Measurements from ENCODE around the gene HNRNPDL.

HNRNPDL gene

DNA sequence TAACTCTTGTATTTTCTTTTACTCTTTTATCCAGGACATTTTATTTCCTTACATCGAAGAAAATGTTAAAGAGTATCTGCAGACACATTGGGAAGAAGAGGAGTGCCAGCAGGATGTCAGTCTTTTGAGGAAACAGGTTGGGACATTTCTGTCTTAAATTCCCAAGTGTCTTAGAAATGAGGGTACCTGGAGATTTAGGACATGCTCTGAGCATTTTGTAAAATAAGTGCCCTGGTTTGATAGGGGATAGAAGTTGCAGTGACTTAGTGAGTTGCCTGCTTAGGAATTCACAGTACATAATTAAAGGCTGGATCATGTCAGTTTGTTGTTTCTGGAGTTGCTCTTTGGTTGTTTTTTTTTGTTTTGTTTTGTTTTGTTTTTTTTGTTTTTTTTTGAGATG lies 17.6 kb upstream of the HNRNPDL start:
- TF ChIP-seq, protein P1, sequence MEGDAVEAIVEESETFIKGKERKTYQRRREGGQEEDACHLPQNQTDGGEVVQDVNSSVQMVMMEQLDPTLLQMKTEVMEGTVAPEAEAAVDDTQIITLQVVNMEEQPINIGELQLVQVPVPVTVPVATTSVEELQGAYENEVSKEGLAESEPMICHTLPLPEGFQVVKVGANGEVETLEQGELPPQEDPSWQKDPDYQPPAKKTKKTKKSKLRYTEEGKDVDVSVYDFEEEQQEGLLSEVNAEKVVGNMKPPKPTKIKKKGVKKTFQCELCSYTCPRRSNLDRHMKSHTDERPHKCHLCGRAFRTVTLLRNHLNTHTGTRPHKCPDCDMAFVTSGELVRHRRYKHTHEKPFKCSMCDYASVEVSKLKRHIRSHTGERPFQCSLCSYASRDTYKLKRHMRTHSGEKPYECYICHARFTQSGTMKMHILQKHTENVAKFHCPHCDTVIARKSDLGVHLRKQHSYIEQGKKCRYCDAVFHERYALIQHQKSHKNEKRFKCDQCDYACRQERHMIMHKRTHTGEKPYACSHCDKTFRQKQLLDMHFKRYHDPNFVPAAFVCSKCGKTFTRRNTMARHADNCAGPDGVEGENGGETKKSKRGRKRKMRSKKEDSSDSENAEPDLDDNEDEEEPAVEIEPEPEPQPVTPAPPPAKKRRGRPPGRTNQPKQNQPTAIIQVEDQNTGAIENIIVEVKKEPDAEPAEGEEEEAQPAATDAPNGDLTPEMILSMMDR (IDR thresholded peaks at IDR 0.05; ENCODE audit: insufficient read depth, missing control alignments), result no peak
- DNase-seq (ENCODE audit: insufficient read length, low spot score), result no peak
- FAIRE-seq, result no peak

DNA sequence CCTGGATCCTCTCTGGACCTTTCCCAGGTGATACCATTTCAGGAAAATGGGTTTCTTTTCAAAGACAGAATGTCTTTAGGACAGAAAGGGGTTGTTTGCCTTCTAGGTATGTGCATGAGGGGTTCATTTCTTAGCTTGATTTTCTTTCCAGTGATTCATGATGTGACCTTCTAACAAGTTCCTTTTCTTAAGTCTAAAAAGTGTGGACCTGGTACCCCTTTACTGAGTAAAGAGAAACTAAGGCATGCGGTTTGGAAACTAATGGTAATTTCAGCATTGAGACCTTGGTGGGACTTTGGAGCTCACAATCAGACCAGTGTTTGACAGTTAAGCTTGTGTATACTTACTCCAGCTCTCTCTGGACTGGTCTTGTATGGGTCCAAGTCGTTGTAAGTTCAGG lies 8.8 kb upstream of the HNRNPDL start:
- no peak for FAIRE-seq
- no peak for DNase-seq (ENCODE audit: insufficient read length, low spot score)
- TF ChIP-seq, protein P1 (IDR thresholded peaks at IDR 0.05; ENCODE audit: insufficient read depth, missing control alignments), result no peak

DNA sequence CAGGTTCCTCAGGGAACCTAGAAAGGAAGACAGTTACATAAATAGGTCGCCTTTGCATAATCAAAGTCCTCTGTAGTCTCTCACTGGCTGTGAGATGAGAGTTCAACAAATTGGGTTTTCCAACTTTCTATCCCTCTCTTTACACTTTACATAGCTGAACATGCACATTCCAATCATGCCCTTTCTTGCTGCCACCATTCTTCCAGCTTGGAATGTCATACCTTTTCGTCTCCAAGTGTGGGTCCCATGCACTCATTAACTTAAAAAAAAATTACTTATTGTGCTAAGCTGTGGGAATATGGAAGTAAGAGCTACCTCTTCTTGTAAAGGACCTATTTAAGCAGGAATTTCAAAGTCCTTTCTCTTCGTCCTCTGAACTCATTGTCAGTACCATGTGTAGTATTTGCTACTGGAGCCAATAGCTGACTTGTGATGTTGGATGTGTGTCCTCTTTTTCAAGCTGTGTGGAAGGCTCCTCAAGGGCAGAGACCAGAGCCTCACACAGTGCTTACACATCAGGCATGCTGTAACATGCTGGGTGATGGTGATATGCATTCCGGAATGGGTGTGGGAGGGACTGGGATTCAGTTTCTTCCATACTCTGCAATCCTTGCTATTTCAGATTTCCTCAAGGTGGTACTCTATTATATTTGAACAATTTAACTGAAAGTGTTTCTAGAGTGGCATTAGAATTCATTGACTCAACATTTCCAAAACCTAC lies 7.2 kb upstream of the HNRNPDL start:
- FAIRE-seq (no peak), DNase-seq (ENCODE audit: insufficient read length, low spot score) (no peak)
- TF ChIP-seq, protein P1 (IDR thresholded peaks at IDR 0.05; ENCODE audit: insufficient read depth, missing control alignments), result no peak

DNA sequence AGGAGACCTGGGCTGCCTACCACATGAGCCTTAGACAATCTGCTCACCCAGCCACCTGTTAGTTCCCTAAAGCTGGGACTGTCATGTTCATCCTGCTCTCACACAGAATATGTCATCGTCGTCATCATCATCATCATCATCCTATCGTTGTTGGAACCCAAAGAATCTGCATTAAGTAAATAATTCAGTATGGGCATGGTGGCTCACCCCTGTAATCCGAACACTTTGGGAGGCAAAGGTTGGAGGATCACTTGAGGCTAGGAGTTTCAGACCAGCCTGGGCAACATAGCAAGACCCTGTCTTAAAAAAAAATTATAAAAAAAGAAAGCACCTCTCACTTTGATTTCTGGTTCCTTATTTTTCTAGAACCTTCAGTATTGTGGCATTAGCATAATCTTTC lies 6.5 kb upstream of the HNRNPDL start:
- FAIRE-seq (no peak), DNase-seq (ENCODE audit: insufficient read length, low spot score) (no peak)
- TF ChIP-seq, protein P1 (IDR thresholded peaks at IDR 0.05; ENCODE audit: insufficient read depth, missing control alignments), result no peak

DNA sequence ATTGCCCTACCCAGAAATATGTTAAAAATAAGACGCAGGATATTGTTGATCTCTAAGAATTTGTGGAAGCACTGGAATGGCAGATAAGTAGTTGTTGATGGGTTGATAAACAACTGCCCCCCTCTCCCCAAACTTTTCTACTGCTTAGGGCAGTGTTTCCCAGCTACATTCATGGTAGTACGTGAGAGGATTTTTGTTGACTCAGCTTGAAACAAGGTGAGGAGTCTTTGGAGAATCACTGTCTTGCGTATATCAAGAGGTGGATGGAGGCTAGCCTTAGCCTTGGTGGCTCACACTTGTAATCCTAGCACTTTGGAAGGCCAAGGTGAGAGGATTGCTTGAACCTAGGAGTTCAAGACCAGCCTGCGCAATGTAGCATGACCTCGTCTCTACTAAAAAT lies 5.9 kb upstream of the HNRNPDL start:
- TF ChIP-seq, protein P1 (IDR thresholded peaks at IDR 0.05; ENCODE audit: insufficient read depth, missing control alignments), result no peak
- FAIRE-seq (no peak), DNase-seq (ENCODE audit: insufficient read length, low spot score) (no peak)

DNA sequence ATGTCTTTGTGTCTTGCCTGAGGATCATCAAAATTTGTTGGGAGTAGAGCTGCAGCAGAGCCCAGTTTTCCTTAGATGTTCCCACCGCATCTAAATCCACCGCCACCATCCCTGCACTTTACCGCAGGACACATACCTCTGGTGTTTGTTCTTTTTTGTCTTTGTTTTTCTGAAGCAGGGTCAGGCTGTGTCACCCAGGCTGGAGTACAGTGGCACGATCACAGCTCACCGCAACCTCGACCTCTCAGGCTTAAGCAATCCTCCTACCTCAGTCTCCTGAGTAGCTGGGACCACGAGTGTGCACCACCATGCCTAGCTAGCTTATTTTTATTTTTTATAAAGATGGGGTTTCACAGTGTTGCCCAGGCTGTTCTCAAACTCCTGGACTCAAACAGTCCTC lies 4.7 kb upstream of the HNRNPDL start:
- TF ChIP-seq, protein P1 (IDR thresholded peaks at IDR 0.05; ENCODE audit: insufficient read depth, missing control alignments), result no peak
- DNase-seq (ENCODE audit: insufficient read length, low spot score) (no peak), FAIRE-seq (no peak)

DNA sequence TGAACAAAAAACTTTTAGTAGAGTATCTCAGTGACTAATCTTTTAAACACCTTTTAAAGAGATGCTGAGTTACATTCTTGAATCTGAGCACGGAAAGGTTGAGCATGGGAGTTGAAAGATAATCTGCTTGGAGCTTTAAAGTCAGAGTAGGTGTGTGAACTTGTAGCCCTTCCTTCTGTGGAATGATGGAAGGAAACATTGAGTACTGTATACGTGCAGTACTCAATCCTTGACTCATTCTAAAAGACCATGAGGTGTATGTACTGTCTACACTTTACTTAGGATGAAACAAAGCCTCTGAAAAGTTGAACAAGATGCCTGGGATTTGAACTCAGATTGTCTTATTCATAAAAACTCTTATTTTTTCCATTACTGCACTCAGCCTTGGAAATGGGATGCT lies 3.5 kb upstream of the HNRNPDL start:
- no peak for DNase-seq (ENCODE audit: insufficient read length, low spot score)
- FAIRE-seq, result no peak
- TF ChIP-seq, protein P1 (IDR thresholded peaks at IDR 0.05; ENCODE audit: insufficient read depth, missing control alignments), result no peak
